NCI-H526 (cell line): Measurements from ENCODE around the gene GRAMD1B.
"Not testable (repeated sequence)": the region's sequence is repeated elsewhere in the genome, so short reads cannot be mapped to it uniquely, and the experiment has no call there.

ENCODE experiments used
- DNase-seq, 2 experiments: peaks; one replicate each; lab custom pipeline; 2025; lab: John Stamatoyannopoulos, UW

GRAMD1B gene

GRCh38 chr11:123443851-123444623 lies 14.0 kb downstream of the GRAMD1B start:
- DNase-seq, result no peak

GRCh38 chr11:123448823-123449222 lies 18.8 kb downstream of the GRAMD1B start:
- DNase-seq, result peak in 1 of 2 experiments; percentile 18

GRCh38 chr11:123449436-123449835 lies 19.4 kb downstream of the GRAMD1B start:
- no peak for DNase-seq

GRCh38 chr11:123450623-123451022 lies 20.6 kb downstream of the GRAMD1B start:
- DNase-seq, result no peak

- DNase-seq, result no peak
Measured at GRCh38 chr11:123451183-123451781, 21.2 kb downstream of the GRAMD1B start.

- DNase-seq, result no peak
Measured at GRCh38 chr11:123452794-123453193, 22.7 kb downstream of the GRAMD1B start.

GRCh38 chr11:123454060-123454651 lies 24.1 kb downstream of the GRAMD1B start:
- DNase-seq, result no peak

- DNase-seq, result no peak
Measured at GRCh38 chr11:123454796-123455195, 24.7 kb downstream of the GRAMD1B start.

- DNase-seq, result not testable (repeated sequence)
Measured at GRCh38 chr11:123456448-123456847, 26.4 kb downstream of the GRAMD1B start.

- DNase-seq, result no peak
Measured at GRCh38 chr11:123457187-123457770, 27.2 kb downstream of the GRAMD1B start.

GRCh38 chr11:123458501-123458900 lies 28.4 kb downstream of the GRAMD1B start:
- DNase-seq, result no peak

- DNase-seq, result no peak
Measured at GRCh38 chr11:123460012-123460700, 30.1 kb downstream of the GRAMD1B start.

- DNase-seq, result no peak
Measured at GRCh38 chr11:123461164-123461563, 31.1 kb downstream of the GRAMD1B start.

GRCh38 chr11:123465667-123466066 lies 35.6 kb downstream of the GRAMD1B start:
- DNase-seq, result not testable (repeated sequence)

- not testable (repeated sequence) for DNase-seq
Measured at GRCh38 chr11:123466172-123466571, 36.1 kb downstream of the GRAMD1B start.

GRCh38 chr11:123469089-123469488 lies 39.0 kb downstream of the GRAMD1B start:
- DNase-seq, result no peak

GRCh38 chr11:123469586-123469985 lies 39.5 kb downstream of the GRAMD1B start:
- no peak for DNase-seq

- DNase-seq, result no peak
Measured at GRCh38 chr11:123470842-123471241, 40.8 kb downstream of the GRAMD1B start.

GRCh38 chr11:123472236-123472935 lies 42.3 kb downstream of the GRAMD1B start:
- DNase-seq, result peak; percentile 32 to 59

GRCh38 chr11:123473941-123474677 lies 44.0 kb downstream of the GRAMD1B start:
- no peak for DNase-seq

- DNase-seq, result no peak
Measured at GRCh38 chr11:123474994-123475393, 44.9 kb downstream of the GRAMD1B start.
